HepG2 (cell line): ENCODE data around the gene AUP1. TPM values are rescaled to one million over a fixed set of nuclear protein-coding genes. Genes with fewer than 3 reads are reported as not detected.

Source experiments
- AGO1 ChIP-seq: fragments of 200-400 bp; formaldehyde crosslinking; IDR thresholded peaks from 2 replicates; pipeline ENCODE4 v1.6.1; 2017; ENCODE audit warnings: mild to moderate bottlenecking, low read depth, low read length, moderate library complexity; ENCODE audit not compliant: poor library complexity, severe bottlenecking
- ATAD3A ChIP-seq: sonication (generic); formaldehyde crosslinking; IDR thresholded peaks from 2 replicates; pipeline ENCODE4 v1.4.0; 2020; ENCODE audit warnings: missing genetic modification reagents
- CAMTA2 ChIP-seq: sonication (generic); formaldehyde crosslinking; IDR thresholded peaks from 2 replicates; pipeline ENCODE4 v1.4.0; 2020; ENCODE audit warnings: mild to moderate bottlenecking, missing genetic modification reagents, borderline replicate concordance
- DNMT3B ChIP-seq: conservative IDR thresholded peaks from 2 replicates; pipeline ENCODE4 v1.6.1; 2016; ENCODE audit warnings: missing biosample characterization, control low read depth
- GTF3A ChIP-seq: sonication (generic); formaldehyde crosslinking; conservative IDR thresholded peaks from 2 replicates; pipeline ENCODE4 v1.4.0; 2020; ENCODE audit warnings: mild to moderate bottlenecking, missing genetic modification reagents
- HIVEP1 ChIP-seq: sonication (generic); formaldehyde crosslinking; IDR thresholded peaks from 2 replicates; pipeline ENCODE4 v1.4.0; 2020; ENCODE audit warnings: mild to moderate bottlenecking, missing genetic modification reagents
- ISL2 ChIP-seq: sonication (generic); formaldehyde crosslinking; IDR thresholded peaks from 2 replicates; pipeline ENCODE4 v1.5.0; 2020; ENCODE audit warnings: missing genetic modification reagents
- MAF1 ChIP-seq: sonication (generic); formaldehyde crosslinking; IDR thresholded peaks from 2 replicates; pipeline ENCODE4 v1.5.0; 2020; ENCODE audit warnings: missing genetic modification reagents, borderline replicate concordance
- MTERF4 ChIP-seq: sonication (generic); formaldehyde crosslinking; IDR thresholded peaks from 2 replicates; pipeline ENCODE4 v1.8.0; 2023; ENCODE audit warnings: mild to moderate bottlenecking, missing genetic modification reagents
- MTF1 ChIP-seq: sonication (generic); formaldehyde crosslinking; IDR thresholded peaks from 2 replicates; pipeline ENCODE4 v1.5.0; 2020; ENCODE audit warnings: missing genetic modification reagents
- MZF1 ChIP-seq: sonication (generic); formaldehyde crosslinking; IDR thresholded peaks from 2 replicates; pipeline ENCODE4 v1.8.1; 2023; ENCODE audit warnings: mild to moderate bottlenecking, missing genetic modification reagents, borderline replicate concordance
- NAIF1 ChIP-seq: sonication (generic); formaldehyde crosslinking; IDR thresholded peaks from 2 replicates; pipeline ENCODE4 v1.5.0; 2020; ENCODE audit warnings: mild to moderate bottlenecking, missing genetic modification reagents, borderline replicate concordance
- NCOA1 ChIP-seq: sonication (generic); formaldehyde crosslinking; IDR thresholded peaks from 2 replicates; pipeline ENCODE4 v1.9.0; 2021; ENCODE audit warnings: missing genetic modification reagents
- NR2F2 ChIP-seq: IDR thresholded peaks from 2 replicates; pipeline ENCODE4 v1.6.1; 2012; ENCODE audit warnings: low read depth, inconsistent platforms, borderline replicate concordance
- REXO4 ChIP-seq: sonication (generic); formaldehyde crosslinking; IDR thresholded peaks from 2 replicates; pipeline ENCODE4 v1.8.0; 2022; ENCODE audit warnings: missing genetic modification reagents, mild to moderate bottlenecking, borderline replicate concordance
- RFXAP ChIP-seq: sonication (generic); formaldehyde crosslinking; IDR thresholded peaks from 2 replicates; pipeline ENCODE4 v1.4.0; 2020; ENCODE audit warnings: missing genetic modification reagents, borderline replicate concordance
- ZBTB44 ChIP-seq: sonication (generic); formaldehyde crosslinking; IDR thresholded peaks from 2 replicates; pipeline ENCODE4 v1.4.0; 2020; ENCODE audit warnings: missing genetic modification reagents
- ZFP62 ChIP-seq: sonication (generic); formaldehyde crosslinking; IDR thresholded peaks from 2 replicates; pipeline ENCODE4 v1.4.0; 2020; ENCODE audit warnings: missing genetic modification reagents
- ZNF367 ChIP-seq: sonication (generic); formaldehyde crosslinking; IDR thresholded peaks from 2 replicates; pipeline ENCODE4 v1.4.0; 2020; ENCODE audit warnings: missing genetic modification reagents, borderline replicate concordance
- ZNF775 ChIP-seq: sonication (generic); formaldehyde crosslinking; IDR thresholded peaks from 2 replicates; pipeline ENCODE4 v1.4.0; 2020; ENCODE audit warnings: missing genetic modification reagents, mild to moderate bottlenecking, moderate library complexity, borderline replicate concordance
- ZNF790 ChIP-seq: sonication (generic); formaldehyde crosslinking; IDR thresholded peaks from 2 replicates; pipeline ENCODE4 v1.8.0; 2022; ENCODE audit warnings: missing genetic modification reagents, mild to moderate bottlenecking, borderline replicate concordance
- ZNF800 ChIP-seq: sonication (generic); formaldehyde crosslinking; IDR thresholded peaks from 2 replicates; pipeline ENCODE4 v1.4.0; 2020; ENCODE audit warnings: missing genetic modification reagents
- ZSCAN5A ChIP-seq: sonication (generic); formaldehyde crosslinking; IDR thresholded peaks from 2 replicates; pipeline ENCODE4 v1.8.0; 2022; ENCODE audit warnings: mild to moderate bottlenecking, missing genetic modification reagents, borderline replicate concordance
- polyA plus RNA-seq, 8 experiments: library from polyadenylated mRNA; depleted of rRNA in 3 of 8; stranded (reverse) in 7 of 8; unstranded in 1 of 8; fragments of >200 nt; fragmentation: Illumina TruSeq in 4 of 8; extraction: Trizol in 4 of 8; gene quantifications; 2 replicates each; pipeline versions ENCODE4 v1.2.1 to v1.2.3, GENCODE V29; 2011 to 2016; ENCODE audit warnings: low read depth in 4 of 8, missing spikeins in 1 of 8, mixed read lengths in 1 of 8; ENCODE audit not compliant: insufficient read depth in 1 of 8
- total RNA-seq, 5 experiments: library from RNA; depleted of rRNA; stranded (reverse); fragments of >200 nt; fragmentation: Illumina TruSeq; extraction: Trizol; gene quantifications; 2 replicates each; pipeline ENCODE4 v1.2.3, GENCODE V29; 2016; ENCODE audit warnings: low read depth in 1 of 5

Gene AUP1
- total and polyA plus RNA-seq, 2 of the 13 experiments (the other 11 are each of a cell fraction or from before 2014, with no cell fraction given) = 174 to 267 TPM

GRCh38 chr2:74503506-74504475, 25.7 kb downstream of the AUP1 start (continued):
- TF ChIP-seq ZBTB44 (CRISPR knock-in tag) (no peak), AGO1 (no peak), ZNF367 (CRISPR knock-in tag) (no peak; the same call in 1 of the 2 replicates), ZNF800 (CRISPR knock-in tag) (no peak), DNMT3B (CRISPR knock-in tag) (no peak), ISL2 (CRISPR knock-in tag) (no peak), MTF1 (no peak), MTERF4 (CRISPR knock-in tag) (no peak), ZNF790 (CRISPR knock-in tag) (no peak), RFXAP (CRISPR knock-in tag) (no peak), NCOA1 (no peak), ZNF775 (CRISPR knock-in tag) (no peak), NR2F2 (no peak), CAMTA2 (CRISPR knock-in tag) (no peak), REXO4 (CRISPR knock-in tag) (no peak), MAF1 (CRISPR knock-in tag) (no peak), MZF1 (no peak), GTF3A (CRISPR knock-in tag) (no peak), ZSCAN5A (CRISPR knock-in tag) (no peak), ZFP62 (CRISPR knock-in tag) (no peak), ATAD3A (no peak), NAIF1 (CRISPR knock-in tag) (no peak), HIVEP1 (CRISPR knock-in tag) (no peak; the same call in 1 of the 2 replicates)
